Measurements from ENCODE around the gene SAMD4A.

Gene SAMD4A

GRCh38 chr14:54653712-54654469 lies 87.0 kb downstream of the SAMD4A start:
- no peak overlapping the region for H3K9ac ChIP-seq (ENCODE audit: low read depth, low read length)
- no peaks in the 10 kb centered on the region for H3K27me3 ChIP-seq (ENCODE audit: control insufficient read depth, insufficient read depth, low read length)
- H3K4me3 ChIP-seq (ENCODE audit: low read depth, low read length): no peak overlapping the region
- H3K9me3 ChIP-seq (ENCODE audit: control insufficient read depth, insufficient read depth, low read length): no peaks in the 10 kb centered on the region
- H3K36me3 ChIP-seq (ENCODE audit: control insufficient read depth, insufficient read depth, low read length): no peaks in the 10 kb centered on the region
- peaks cover 20% of the 10 kb centered on the region for H3K4me1 ChIP-seq (ENCODE audit: control insufficient read depth, insufficient read depth, low read length)

- Histone ChIP-seq H3K27me3 (ENCODE audit: control insufficient read depth, insufficient read depth, low read length) (no peaks in the 10 kb centered on the region), H3K9ac (ENCODE audit: low read depth, low read length) (no peak overlapping the region), H3K4me1 (ENCODE audit: control insufficient read depth, insufficient read depth, low read length) (peaks cover 20% of the 10 kb centered on the region), H3K36me3 (ENCODE audit: control insufficient read depth, insufficient read depth, low read length) (no peaks in the 10 kb centered on the region), H3K4me3 (ENCODE audit: low read depth, low read length) (no peak overlapping the region), H3K9me3 (ENCODE audit: control insufficient read depth, insufficient read depth, low read length) (no peaks in the 10 kb centered on the region)
Measured at GRCh38 chr14:54654605-54655004, 87.7 kb downstream of the SAMD4A start.

GRCh38 chr14:54658836-54659235 lies 91.9 kb downstream of the SAMD4A start:
- no peaks in the 10 kb centered on the region for H3K4me1 ChIP-seq (ENCODE audit: control insufficient read depth, insufficient read depth, low read length)

GRCh38 chr14:54659365-54659764 lies 92.4 kb downstream of the SAMD4A start:
- Histone ChIP-seq H3K4me1 (ENCODE audit: control insufficient read depth, insufficient read depth, low read length) (no peaks in the 10 kb centered on the region), H3K9ac (ENCODE audit: low read depth, low read length) (no peak overlapping the region), H3K27me3 (ENCODE audit: control insufficient read depth, insufficient read depth, low read length) (no peaks in the 10 kb centered on the region), H3K4me3 (ENCODE audit: low read depth, low read length) (no peak overlapping the region), H3K9me3 (ENCODE audit: control insufficient read depth, insufficient read depth, low read length) (no peaks in the 10 kb centered on the region), H3K36me3 (ENCODE audit: control insufficient read depth, insufficient read depth, low read length) (no peaks in the 10 kb centered on the region)

More at GRCh38 chr14:54658836-54659235, 91.9 kb downstream of the SAMD4A start:
- no peaks in the 10 kb centered on the region for H3K9me3 ChIP-seq (ENCODE audit: control insufficient read depth, insufficient read depth, low read length)
- no peak overlapping the region for H3K4me3 ChIP-seq (ENCODE audit: low read depth, low read length)
- H3K36me3 ChIP-seq (ENCODE audit: control insufficient read depth, insufficient read depth, low read length): no peaks in the 10 kb centered on the region
- H3K9ac ChIP-seq (ENCODE audit: low read depth, low read length): no peak overlapping the region
- H3K27me3 ChIP-seq (ENCODE audit: control insufficient read depth, insufficient read depth, low read length): no peaks in the 10 kb centered on the region

GRCh38 chr14:54660604-54661111 lies 93.7 kb downstream of the SAMD4A start:
- Histone ChIP-seq H3K27me3 (ENCODE audit: control insufficient read depth, insufficient read depth, low read length) (no peaks in the 10 kb centered on the region), H3K4me3 (ENCODE audit: low read depth, low read length) (no peak overlapping the region), H3K9me3 (ENCODE audit: control insufficient read depth, insufficient read depth, low read length) (no peaks in the 10 kb centered on the region), H3K4me1 (ENCODE audit: control insufficient read depth, insufficient read depth, low read length) (no peaks in the 10 kb centered on the region), H3K36me3 (ENCODE audit: control insufficient read depth, insufficient read depth, low read length) (no peaks in the 10 kb centered on the region), H3K9ac (ENCODE audit: low read depth, low read length) (no peak overlapping the region)

- H3K27me3 ChIP-seq (ENCODE audit: control insufficient read depth, insufficient read depth, low read length): no peaks in the 10 kb centered on the region
- H3K9me3 ChIP-seq (ENCODE audit: control insufficient read depth, insufficient read depth, low read length): no peaks in the 10 kb centered on the region
- H3K4me1 ChIP-seq (ENCODE audit: control insufficient read depth, insufficient read depth, low read length): no peaks in the 10 kb centered on the region
- no peak overlapping the region for H3K4me3 ChIP-seq (ENCODE audit: low read depth, low read length)
- no peak overlapping the region for H3K9ac ChIP-seq (ENCODE audit: low read depth, low read length)
- no peaks in the 10 kb centered on the region for H3K36me3 ChIP-seq (ENCODE audit: control insufficient read depth, insufficient read depth, low read length)
Measured at GRCh38 chr14:54662491-54663133, 95.7 kb downstream of the SAMD4A start.

GRCh38 chr14:54664961-54665360 lies 98.0 kb downstream of the SAMD4A start:
- Histone ChIP-seq H3K27me3 (ENCODE audit: control insufficient read depth, insufficient read depth, low read length) (no peaks in the 10 kb centered on the region), H3K9me3 (ENCODE audit: control insufficient read depth, insufficient read depth, low read length) (no peaks in the 10 kb centered on the region), H3K36me3 (ENCODE audit: control insufficient read depth, insufficient read depth, low read length) (no peaks in the 10 kb centered on the region), H3K4me3 (ENCODE audit: low read depth, low read length) (no peak overlapping the region), H3K9ac (ENCODE audit: low read depth, low read length) (no peak overlapping the region), H3K4me1 (ENCODE audit: control insufficient read depth, insufficient read depth, low read length) (no peaks in the 10 kb centered on the region)

GRCh38 chr14:54665946-54666345 lies 99.0 kb downstream of the SAMD4A start:
- H3K4me1 ChIP-seq (ENCODE audit: control insufficient read depth, insufficient read depth, low read length): no peaks in the 10 kb centered on the region
- H3K9ac ChIP-seq (ENCODE audit: low read depth, low read length): no peak overlapping the region
- no peaks in the 10 kb centered on the region for H3K36me3 ChIP-seq (ENCODE audit: control insufficient read depth, insufficient read depth, low read length)

GRCh38 chr14:54667026-54667744 lies 100.3 kb downstream of the SAMD4A start:
- peaks cover 4% of the 10 kb centered on the region for H3K4me1 ChIP-seq (ENCODE audit: control insufficient read depth, insufficient read depth, low read length)

More at GRCh38 chr14:54665946-54666345, 99.0 kb downstream of the SAMD4A start:
- no peak overlapping the region for H3K4me3 ChIP-seq (ENCODE audit: low read depth, low read length)
- no peaks in the 10 kb centered on the region for H3K9me3 ChIP-seq (ENCODE audit: control insufficient read depth, insufficient read depth, low read length)
- no peaks in the 10 kb centered on the region for H3K27me3 ChIP-seq (ENCODE audit: control insufficient read depth, insufficient read depth, low read length)

GRCh38 chr14:54667764-54668163 lies 100.8 kb downstream of the SAMD4A start:
- no peaks in the 10 kb centered on the region for H3K9me3 ChIP-seq (ENCODE audit: control insufficient read depth, insufficient read depth, low read length)
- H3K36me3 ChIP-seq (ENCODE audit: control insufficient read depth, insufficient read depth, low read length): no peaks in the 10 kb centered on the region
- H3K9ac ChIP-seq (ENCODE audit: low read depth, low read length): no peak overlapping the region
- H3K4me1 ChIP-seq (ENCODE audit: control insufficient read depth, insufficient read depth, low read length): peaks cover 10% of the 10 kb centered on the region
- H3K4me3 ChIP-seq (ENCODE audit: low read depth, low read length): no peak overlapping the region
- no peaks in the 10 kb centered on the region for H3K27me3 ChIP-seq (ENCODE audit: control insufficient read depth, insufficient read depth, low read length)

More at GRCh38 chr14:54667026-54667744, 100.3 kb downstream of the SAMD4A start:
- Histone ChIP-seq H3K9me3 (ENCODE audit: control insufficient read depth, insufficient read depth, low read length) (no peaks in the 10 kb centered on the region), H3K9ac (ENCODE audit: low read depth, low read length) (no peak overlapping the region), H3K27me3 (ENCODE audit: control insufficient read depth, insufficient read depth, low read length) (no peaks in the 10 kb centered on the region), H3K36me3 (ENCODE audit: control insufficient read depth, insufficient read depth, low read length) (no peaks in the 10 kb centered on the region), H3K4me3 (ENCODE audit: low read depth, low read length) (no peak overlapping the region)

- Histone ChIP-seq H3K9me3 (ENCODE audit: control insufficient read depth, insufficient read depth, low read length) (no peaks in the 10 kb centered on the region), H3K36me3 (ENCODE audit: control insufficient read depth, insufficient read depth, low read length) (no peaks in the 10 kb centered on the region), H3K9ac (ENCODE audit: low read depth, low read length) (no peak overlapping the region), H3K4me1 (ENCODE audit: control insufficient read depth, insufficient read depth, low read length) (peaks cover 26% of the 10 kb centered on the region), H3K4me3 (ENCODE audit: low read depth, low read length) (no peak overlapping the region), H3K27me3 (ENCODE audit: control insufficient read depth, insufficient read depth, low read length) (no peaks in the 10 kb centered on the region)
Measured at GRCh38 chr14:54669721-54670561, 103.0 kb downstream of the SAMD4A start.
